Measurements from ENCODE around the gene SENP1. TPM values are rescaled to one million over a fixed set of nuclear protein-coding genes. Genes with fewer than 3 reads are reported as not detected.
"Not testable (repeated sequence)": the region's sequence is repeated elsewhere in the genome, so short reads cannot be mapped to it uniquely, and the experiment has no call there.

SENP1 gene
- total RNA-seq, 4 donors from 2014 or later = 11.0 to 37.1 (median 16.9) TPM

- TF ChIP-seq, protein P1, sequence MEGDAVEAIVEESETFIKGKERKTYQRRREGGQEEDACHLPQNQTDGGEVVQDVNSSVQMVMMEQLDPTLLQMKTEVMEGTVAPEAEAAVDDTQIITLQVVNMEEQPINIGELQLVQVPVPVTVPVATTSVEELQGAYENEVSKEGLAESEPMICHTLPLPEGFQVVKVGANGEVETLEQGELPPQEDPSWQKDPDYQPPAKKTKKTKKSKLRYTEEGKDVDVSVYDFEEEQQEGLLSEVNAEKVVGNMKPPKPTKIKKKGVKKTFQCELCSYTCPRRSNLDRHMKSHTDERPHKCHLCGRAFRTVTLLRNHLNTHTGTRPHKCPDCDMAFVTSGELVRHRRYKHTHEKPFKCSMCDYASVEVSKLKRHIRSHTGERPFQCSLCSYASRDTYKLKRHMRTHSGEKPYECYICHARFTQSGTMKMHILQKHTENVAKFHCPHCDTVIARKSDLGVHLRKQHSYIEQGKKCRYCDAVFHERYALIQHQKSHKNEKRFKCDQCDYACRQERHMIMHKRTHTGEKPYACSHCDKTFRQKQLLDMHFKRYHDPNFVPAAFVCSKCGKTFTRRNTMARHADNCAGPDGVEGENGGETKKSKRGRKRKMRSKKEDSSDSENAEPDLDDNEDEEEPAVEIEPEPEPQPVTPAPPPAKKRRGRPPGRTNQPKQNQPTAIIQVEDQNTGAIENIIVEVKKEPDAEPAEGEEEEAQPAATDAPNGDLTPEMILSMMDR (IDR thresholded peaks at IDR 0.05) = no peak
- no peak for TF ChIP-seq POLR2A (IDR thresholded peaks at IDR 0.05)
- Histone ChIP-seq H3K27ac (peak overlapping the region in 3 of 4 donors; percentile 19 to 64 (median 51)), H3K36me3 (no peaks in the 10 kb centered on the region), H3K4me1 (peaks cover 0 to 11% (median 2%) of the 10 kb centered on the region in 4 donors), H3K4me3 (peak overlapping the region; percentile 49 to 78 (median 59)), H3K9me3 (no peaks in the 10 kb centered on the region), H3K27me3 (no peaks in the 10 kb centered on the region)
- no peak for DNase-seq
Observed at GRCh38 chr12:48119834-48120195, 13.9 kb upstream of the SENP1 start.

GRCh38 chr12:48119078-48119833, 13.4 kb upstream of the SENP1 start, which contains the start of gene PFKM:
PFKM (plus strand) TSS chr12:48119364; CDS start chr12:48122775, 3,411 bp downstream.
- Histone ChIP-seq H3K27me3 (no peaks in the 10 kb centered on the region), H3K27ac (peak within 1 kb of the TSS; percentile 13 to 64 (median 35)), H3K36me3 (no peaks in the 10 kb centered on the region), H3K4me3 (peak within 1 kb of the TSS; percentile 49 to 78 (median 59)), H3K4me1 (peaks cover 0 to 11% (median 2%) of the 10 kb centered on the region in 4 donors), H3K9me3 (no peaks in the 10 kb centered on the region)
- TF ChIP-seq, protein P1 (IDR thresholded peaks at IDR 0.05) = no peak
- no peak for TF ChIP-seq POLR2A (IDR thresholded peaks at IDR 0.05)
- peak; percentile 75 to 92 (median 77) for DNase-seq

DNA sequence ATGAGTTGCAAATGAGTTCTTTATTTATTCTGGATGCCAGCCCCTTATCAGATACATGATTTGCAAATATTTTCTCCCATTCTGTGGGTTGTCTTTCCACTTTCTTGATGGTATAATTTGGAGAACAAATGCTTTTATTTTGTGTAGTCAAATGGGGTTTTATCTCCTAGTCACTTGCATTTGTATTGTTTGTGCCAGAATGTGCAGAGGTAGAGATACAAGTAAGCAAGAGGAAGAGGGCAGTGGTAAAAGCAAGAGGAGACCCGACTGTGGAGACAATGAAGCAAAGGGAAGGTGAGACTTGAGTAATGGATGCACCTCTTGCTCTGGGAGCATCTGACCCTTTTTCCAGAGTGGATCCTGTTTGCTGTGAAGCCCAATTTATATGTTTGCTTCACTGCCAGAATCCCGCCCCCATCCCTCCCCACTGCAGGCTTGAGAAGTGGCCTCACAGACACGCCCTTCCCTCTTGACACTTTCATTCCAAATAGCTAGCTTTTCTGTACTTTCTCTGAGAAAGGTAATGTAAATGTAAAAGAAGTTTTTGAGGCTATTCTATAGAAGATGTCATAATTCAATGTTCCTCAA, 12.5 kb upstream of the SENP1 start:
- TF ChIP-seq POLR2A (IDR thresholded peaks at IDR 0.05) = no peak
- TF ChIP-seq, protein P1 (IDR thresholded peaks at IDR 0.05) = no peak
- Histone ChIP-seq H3K27ac (peak overlapping the region in 1 of 4 donors; percentile 51), H3K9me3 (no peaks in the 10 kb centered on the region), H3K27me3 (no peaks in the 10 kb centered on the region), H3K4me3 (peak overlapping the region in 2 of 4 donors; percentile 62 to 78), H3K36me3 (no peaks in the 10 kb centered on the region), H3K4me1 (peaks cover 0 to 11% (median 2%) of the 10 kb centered on the region in 4 donors)
- no peak for DNase-seq

- no peaks in the 10 kb centered on the region for H3K36me3 ChIP-seq
- DNase-seq = no peak
- H3K27ac ChIP-seq = no peak overlapping the region
- H3K9me3 ChIP-seq = no peaks in the 10 kb centered on the region
- H3K4me3 ChIP-seq = no peak overlapping the region
- TF ChIP-seq, protein P1 (IDR thresholded peaks at IDR 0.05) = no peak
- no peak for TF ChIP-seq POLR2A (IDR thresholded peaks at IDR 0.05)
- H3K4me1 ChIP-seq = peaks cover 0 to 11% (median 2%) of the 10 kb centered on the region in 4 donors
- no peaks in the 10 kb centered on the region for H3K27me3 ChIP-seq
Observed at GRCh38 chr12:48115957-48116356, 10.1 kb upstream of the SENP1 start.

DNA sequence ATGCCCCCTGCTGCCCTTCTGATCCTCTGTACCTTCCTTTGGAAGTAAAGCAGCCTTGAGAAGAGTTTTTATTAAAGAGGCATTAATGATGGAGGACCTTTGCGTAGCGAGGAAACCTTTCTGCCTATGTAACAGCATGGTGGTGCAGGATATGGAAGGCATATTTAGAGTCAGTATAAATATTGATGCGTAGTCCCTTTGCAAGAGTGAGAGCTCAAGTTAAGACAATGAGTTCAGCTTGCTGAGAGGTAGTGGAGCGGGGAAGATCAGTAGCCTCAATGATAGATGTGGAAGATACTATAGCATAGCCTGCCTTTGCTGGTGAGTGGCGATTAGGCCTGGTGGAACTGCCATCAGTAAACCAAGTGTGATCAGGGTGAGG, 5.4 kb upstream of the SENP1 start:
- DNase-seq, H3K9me3 ChIP-seq, H3K4me3 ChIP-seq, H3K27me3 ChIP-seq, H3K27ac ChIP-seq, H3K36me3 ChIP-seq, H3K4me1 ChIP-seq: not testable (repeated sequence)

DNA sequence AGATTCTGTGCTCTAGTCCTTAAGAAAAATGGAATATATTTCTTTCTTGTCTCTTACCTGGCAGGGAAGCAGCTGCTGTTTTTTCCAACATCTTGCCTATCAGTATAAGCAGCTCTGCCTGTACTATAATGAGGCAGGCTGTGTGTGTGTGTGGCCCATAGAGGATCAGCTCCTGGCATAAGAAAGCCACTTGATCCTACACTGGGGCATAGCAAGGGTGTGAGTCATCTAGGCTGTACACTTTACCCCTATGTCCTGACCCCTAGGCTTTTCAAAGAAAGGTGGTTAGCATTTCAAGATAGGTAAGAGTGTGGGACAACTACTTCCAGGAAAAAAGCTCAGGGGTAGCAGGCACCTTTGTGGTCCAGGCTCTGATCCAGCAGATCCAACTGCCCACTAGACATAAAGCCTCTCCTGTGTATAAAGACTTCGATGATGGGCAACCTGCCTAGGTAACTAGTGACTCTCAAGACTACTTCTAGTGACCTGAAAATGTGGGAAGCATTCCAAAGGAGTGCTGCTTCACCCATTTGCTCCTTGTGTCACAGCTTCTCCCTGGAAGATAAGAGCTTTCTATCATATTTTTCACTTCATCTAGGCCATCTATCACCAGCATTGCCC, 4.9 kb upstream of the SENP1 start:
- DNase-seq = no peak
- Histone ChIP-seq H3K9me3 (no peaks in the 10 kb centered on the region), H3K27me3 (no peaks in the 10 kb centered on the region), H3K4me1 (peaks cover 0 to 6% (median 3%) of the 10 kb centered on the region in 4 donors), H3K27ac (no peak overlapping the region), H3K4me3 (no peak overlapping the region), H3K36me3 (no peaks in the 10 kb centered on the region)
- TF ChIP-seq, protein P1 (IDR thresholded peaks at IDR 0.05) = no peak
- TF ChIP-seq POLR2A (IDR thresholded peaks at IDR 0.05) = no peak

Measured in Peyer's patch (tissue), 4 donors.